AG04450 (cell line): Measurements from ENCODE around the gene MT1M. TPM values are rescaled to one million over a fixed set of nuclear protein-coding genes. Genes with fewer than 3 reads are reported as not detected.
A peak's percentile ranks its signal among the peaks of the same experiment; 100 is the strongest.

Experiments
- CTCF ChIA-PET: fragments of 300-600, 350-600 bp; formaldehyde crosslinking; extraction: SDS; loops from one replicate; lab custom pipeline; 2022; ENCODE audit warnings: antibody characterized with exemption, inconsistent platforms; lab: Charles Lee
- POLR2A ChIA-PET: fragments of 350-600 bp; formaldehyde crosslinking; extraction: SDS; loops from one replicate; lab custom pipeline; 2021; ENCODE audit warnings: antibody characterized with exemption, inconsistent platforms; lab: Yijun Ruan, JAX
- DNase-seq: peaks from one replicate; pipeline ENCODE4 v3.0.0-alpha.2; 2011; ENCODE audit warnings: low read depth, low spot score
- H3K27ac ChIP-seq: one replicate; pipeline ENCODE4 v1.5.1; 2012; ENCODE audit warnings: low read depth, low read length, control low read depth
- H3K27me3 ChIP-seq: one replicate; pipeline ENCODE4 v1.6.0; 2012; ENCODE audit warnings: low read length; ENCODE audit not compliant: control insufficient read depth, insufficient read depth
- H3K4me3 ChIP-seq: 2 replicates; pipeline ENCODE4 v1.5.1; 2011; ENCODE audit warnings: mild to moderate bottlenecking, low read depth, low read length, control low read depth
- H3K9me3 ChIP-seq: 2 replicates; pipeline ENCODE4 v1.5.1; 2012; ENCODE audit warnings: low read length; ENCODE audit not compliant: control insufficient read depth, insufficient read depth
- CTCF ChIP-seq: IDR thresholded peaks from 2 replicates; pipeline ENCODE4 v1.5.1; 2011; ENCODE audit warnings: low read depth, low read length, control low read depth, inconsistent platforms
- polyA plus RNA-seq: library from polyadenylated mRNA; depleted of rRNA; stranded (reverse); fragments of >200 nt; gene quantifications from 2 replicates; pipeline ENCODE4 v1.2.3, GENCODE V29; 2011; rRNA removed

MT1M gene
- polyA plus RNA-seq, 1 experiment = 0.10 TPM

DNA sequence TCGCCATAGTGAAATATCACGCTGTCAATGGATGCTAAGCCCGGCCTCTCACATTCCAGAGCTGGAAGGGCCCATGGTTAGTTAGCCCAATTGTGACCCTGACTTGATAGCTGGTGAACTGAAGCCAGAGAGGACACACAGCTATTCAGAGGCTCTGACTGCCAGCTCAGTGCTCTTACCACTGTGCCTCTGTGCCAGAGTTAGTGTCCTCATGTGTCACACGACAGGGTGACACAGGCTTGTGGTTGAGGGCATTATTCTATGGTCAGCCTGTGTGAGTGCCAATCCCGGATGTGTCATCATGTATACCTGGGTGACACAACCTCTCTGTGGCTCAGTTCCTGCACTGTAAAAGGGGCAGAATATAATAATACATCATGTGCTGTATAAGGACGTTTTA is 47.4 kb downstream of the MT1M start:
- Histone ChIP-seq H3K4me3 (no peak overlapping the region), H3K9me3 (no peaks in the 10 kb centered on the region), H3K27me3 (peaks cover 16% of the 10 kb centered on the region), H3K27ac (no peak overlapping the region)
- no peak for DNase-seq
- ChIA-PET POLR2A (no interaction called here), CTCF (interaction anchor here (1.4 kb wide), 1 partner anchor 22 kb away, joined by 6 read pairs; no protein-coding TSS in a partner anchor)
- TF ChIP-seq CTCF = no peak

DNA sequence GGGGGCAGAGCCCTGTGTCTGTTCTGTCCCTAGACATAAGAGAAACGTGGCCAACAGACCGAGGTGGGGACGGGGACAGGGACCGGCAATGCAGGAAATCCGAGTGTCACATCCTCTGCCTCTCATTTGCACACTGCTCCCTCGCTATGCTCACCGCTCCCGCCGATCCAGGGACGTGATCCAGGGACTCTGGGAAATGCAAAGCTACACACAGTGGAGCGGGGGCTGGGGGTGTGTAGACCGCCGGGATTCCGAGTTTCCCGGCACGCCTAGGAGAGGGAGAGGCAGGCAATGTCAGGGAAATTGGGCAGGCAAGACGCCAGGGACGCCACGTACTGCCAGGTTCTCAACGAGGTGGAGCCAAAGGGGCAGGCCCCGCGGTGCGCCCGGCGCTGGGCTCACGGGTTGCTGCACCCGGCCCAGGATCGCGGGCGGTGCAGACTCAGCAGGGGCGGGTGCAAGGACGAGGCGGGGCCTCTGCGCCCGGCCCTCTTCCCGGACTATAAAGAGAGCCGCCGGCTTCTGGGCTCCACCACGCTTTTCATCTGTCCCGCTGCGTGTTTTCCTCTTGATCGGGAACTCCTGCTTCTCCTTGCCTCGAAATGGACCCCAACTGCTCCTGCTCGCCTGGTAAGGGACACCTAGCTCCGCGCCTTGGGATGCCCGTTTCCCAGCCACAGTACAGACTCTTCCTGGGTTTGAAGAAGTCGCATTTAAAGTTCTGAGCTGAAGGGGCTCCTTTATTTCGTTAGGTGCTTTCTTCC is 49.7 kb downstream of the MT1M start, which contains the start of gene MT1X:
MT1X (plus strand) TSS at position 532 of the 764 bp plus-strand sequence; CDS start at position 603, 71 bp downstream.
- ChIA-PET POLR2A (interaction anchor here (0.5 to 2.1 kb wide), 8 partner anchors 9 to 168 kb away, joined by 3 to 18 read pairs (median 4); partner anchors contain the start of genes MT1E and MT2A), CTCF (interaction anchor here (0.9 to 1.9 kb wide), 3 partner anchors 8 to 58 kb away, joined by 3 to 11 read pairs (median 4); no protein-coding TSS in a partner anchor)
- Histone ChIP-seq H3K27me3 (peaks cover 2% of the 10 kb centered on the region), H3K27ac (no peak within 1 kb of the TSS), H3K9me3 (peaks cover 11% of the 10 kb centered on the region), H3K4me3 (peak within 1 kb of the TSS; percentile 77)
- TF ChIP-seq CTCF = no peak
- DNase-seq = peak; percentile 59

DNA sequence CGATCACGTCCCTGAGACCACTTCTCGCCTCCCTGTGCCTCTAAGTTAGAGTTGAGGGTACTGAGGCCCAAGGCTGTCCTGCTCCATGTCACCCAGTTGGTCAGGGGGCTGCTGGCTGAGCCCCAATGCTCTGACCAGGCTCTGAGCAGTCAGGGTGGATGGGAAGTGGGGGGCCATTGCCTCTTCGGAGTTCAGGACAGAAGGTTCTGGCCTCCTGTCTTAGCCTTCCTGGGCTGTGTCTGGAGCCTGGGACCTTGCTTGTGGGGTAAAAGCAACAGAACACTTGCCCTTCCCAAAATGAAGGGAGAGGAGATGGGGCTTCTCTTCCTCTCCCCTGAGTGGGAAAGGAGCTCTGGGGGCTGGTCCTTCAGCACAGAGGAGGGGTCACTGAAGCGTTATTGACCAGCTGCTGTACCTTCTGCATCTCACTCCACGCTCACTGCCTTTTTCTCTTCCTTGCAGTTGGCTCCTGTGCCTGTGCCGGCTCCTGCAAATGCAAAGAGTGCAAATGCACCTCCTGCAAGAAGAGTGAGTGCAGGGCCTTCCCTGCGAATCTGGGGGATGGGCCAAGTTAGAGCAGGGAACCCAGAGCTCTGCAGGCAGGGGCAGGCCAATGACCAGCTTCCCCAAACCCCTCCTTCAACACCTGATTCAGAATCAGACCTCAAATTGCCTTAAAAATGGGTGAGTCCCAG is 50.4 kb downstream of the MT1M start:
- Histone ChIP-seq H3K4me3 (peak overlapping the region; percentile 77), H3K9me3 (peaks cover 13% of the 10 kb centered on the region), H3K27me3 (no peaks in the 10 kb centered on the region), H3K27ac (no peak overlapping the region)
- no peak for DNase-seq
- ChIA-PET CTCF (interaction anchor here (0.7 to 1.9 kb wide), 5 partner anchors 9 to 327 kb away, joined by 3 to 11 read pairs (median 3); no protein-coding TSS in a partner anchor), POLR2A (interaction anchor here (0.6 to 2.1 kb wide), 7 partner anchors 10 to 169 kb away, joined by 3 to 18 read pairs (median 6); partner anchors contain the start of genes MT1E and MT2A)
- TF ChIP-seq CTCF = no peak

Other genes with a start within 250 kb of the MT1M start
- 77.9 and 80.4 TPM in 2 replicates for gene AMFR, start 207.1 kb upstream of the MT1M start, polyA plus RNA-seq
- gene NUDT21, start 181.3 kb upstream of the MT1M start, polyA plus RNA-seq = 111 and 124 TPM in 2 replicates
- 65.5 and 89.0 TPM in 2 replicates for gene OGFOD1, start 181.1 kb upstream of the MT1M start, polyA plus RNA-seq
- gene BBS2, start 112.6 kb upstream of the MT1M start, polyA plus RNA-seq = 49.7 and 53.6 TPM in 2 replicates
- not detected in 2 replicates for gene MT4, start 67.6 kb upstream of the MT1M start, polyA plus RNA-seq
- not detected in 2 replicates for gene MT3, start 43.1 kb upstream of the MT1M start, polyA plus RNA-seq
- 82.6 and 146 TPM in 2 replicates for gene MT2A, start 24.1 kb upstream of the MT1M start, polyA plus RNA-seq
- 153 and 250 TPM in 2 replicates for gene MT1E, start 6.9 kb upstream of the MT1M start, polyA plus RNA-seq
- gene MT1A, start 6.0 kb downstream of the MT1M start, polyA plus RNA-seq = 0.66 TPM in 1 of 2 replicates, not detected in the other
- not detected in 2 replicates for gene MT1B, start 19.2 kb downstream of the MT1M start, polyA plus RNA-seq
- gene MT1F, start 25.3 kb downstream of the MT1M start, polyA plus RNA-seq = 0.21 and 0.35 TPM in 2 replicates
- not detected in 2 replicates for gene MT1G, start 35.4 kb downstream of the MT1M start, polyA plus RNA-seq
- not detected in 2 replicates for gene MT1H, start 37.2 kb downstream of the MT1M start, polyA plus RNA-seq
- gene MT1X, start 49.8 kb downstream of the MT1M start, polyA plus RNA-seq = 19.5 and 30.1 TPM in 2 replicates
- gene NUP93, start 97.5 kb downstream of the MT1M start, polyA plus RNA-seq = 46.4 and 51.1 TPM in 2 replicates
- not detected in 2 replicates for gene SLC12A3, start 232.5 kb downstream of the MT1M start, polyA plus RNA-seq